Spleen (tissue), 11 donors: ENCODE measurements around the gene FOXL3. TPM values are rescaled to one million over a fixed set of nuclear protein-coding genes. Genes with fewer than 3 reads are reported as not detected.

ENCODE experiments used
- DNase-seq: peaks from one replicate; pipeline ENCODE4 v3.0.0-alpha.2; 2020
- H3K27ac ChIP-seq, 8 donors: fragments of 200-600 bp; sonication (generic) in 7 of 8; 1 replicate in 4 of 8; 2 replicates in 4 of 8; pipeline versions ENCODE4 v1.5.0 to v1.8.0; 2016 to 2021; ENCODE audit warnings: inconsistent platforms in 4 of 8, mild to moderate bottlenecking in 4 of 8, moderate library complexity in 1 of 8
- H3K27me3 ChIP-seq, 7 donors: fragments of 200-600 bp; sonication (generic) in 6 of 7; replicated peaks in 1 of 7; 1 replicate in 4 of 7; 2 replicates in 3 of 7; pipeline versions ENCODE4 v1.5.0 to v1.8.0; 2016 to 2021; ENCODE audit warnings: inconsistent platforms in 3 of 7, mild to moderate bottlenecking in 1 of 7
- H3K36me3 ChIP-seq, 6 donors: fragments of 200-600 bp; sonication (generic) in 5 of 6; 1 replicate in 4 of 6; 2 replicates in 2 of 6; pipeline versions ENCODE4 v1.5.0 to v1.8.0; 2016 to 2021; ENCODE audit warnings: inconsistent platforms in 2 of 6
- H3K4me1 ChIP-seq, 6 donors: fragments of 200-600 bp; sonication (generic) in 5 of 6; 1 replicate in 3 of 6; 2 replicates in 3 of 6; pipeline versions ENCODE4 v1.5.0 to v1.8.0; 2016 to 2021; ENCODE audit warnings: inconsistent platforms in 3 of 6
- H3K4me3 ChIP-seq, 8 donors: fragments of 200-600 bp; sonication (generic) in 7 of 8; 1 replicate in 4 of 8; 2 replicates in 4 of 8; pipeline versions ENCODE4 v1.5.0 to v1.8.0; 2016 to 2021; ENCODE audit warnings: inconsistent platforms in 4 of 8, mild to moderate bottlenecking in 4 of 8, moderate library complexity in 2 of 8
- H3K9me3 ChIP-seq, 8 donors: fragments of 200-600 bp; sonication (generic) in 7 of 8; 1 replicate in 4 of 8; 2 replicates in 4 of 8; pipeline versions ENCODE4 v1.5.0 to v1.8.0; 2016 to 2021; ENCODE audit warnings: inconsistent platforms in 4 of 8
- CTCF ChIP-seq, 11 experiments: fragments of 200-600 bp in 7 of 11; fragments of 450-650 bp in 4 of 11; sonication (generic) in 4 of 11; IDR thresholded peaks in 8 of 11; conservative IDR thresholded peaks in 3 of 11; 1 replicate in 7 of 11; 2 replicates in 4 of 11; pipeline versions ENCODE4 v1.4.0 to v1.8.0; 2016 to 2021; ENCODE audit warnings: antibody characterized with exemption in 11 of 11, inconsistent platforms in 4 of 11, mild to moderate bottlenecking in 1 of 11
- POLR2A ChIP-seq, 3 donors: fragments of 450-650 bp; IDR thresholded peaks; one replicate each; pipeline ENCODE4 v1.5.1; 2017; ENCODE audit warnings: antibody characterized with exemption in 3 of 3, mild to moderate bottlenecking in 1 of 3
- POLR2AphosphoS5 ChIP-seq, 3 donors: sonication (generic); formaldehyde crosslinking; IDR thresholded peaks; one replicate each; pipeline ENCODE4 v1.5.1; 2017; ENCODE audit warnings: antibody characterized with exemption in 3 of 3
- WGBS, 5 donors: extraction: QIAGEN DNeasy Blood & Tissue Kit in 3 of 5; methylation state at CpG; one replicate each; pipeline versions ENCODE4 v1.1.5 to v1.1.7; 2013 to 2018; 5-methylcytosine and 5-hydroxymethylcytosine counted together
- intact Hi-C: fragments of 100-400 bp; cut with DNase I; formaldehyde crosslinking; loops from one replicate; pipeline ENCODE4 v1.15.0; 2023; ENCODE audit warnings: low total_unique reads
- polyA plus RNA-seq, 3 donors: library from polyadenylated mRNA; stranded (reverse); fragments of 200-250 nt; gene quantifications; one replicate each; pipeline ENCODE4 v1.2.1, GENCODE V29; 2013
- total RNA-seq, 7 donors: library from RNA; depleted of rRNA in 3 of 7; stranded (reverse); fragments of >200 nt in 3 of 7; fragmentation: NEBNext Ultra II Directional in 4 of 7; extraction: Animal tissue kit (Norgen Biotek cat#: 25700) in 4 of 7; gene quantifications; one replicate each; pipeline versions ENCODE4 v1.1.0 to v1.2.1, GENCODE V29; 2016 to 2021
- donor health status: healthy with polysubstance abuse.
- donor health status: DM: no; HTN: no; CAD: no; lungs with moderate emphysema.
- donor health status: DM: no; HTN: no; CAD: no.
- donor health status: Bipolar disorder and iron deficiency.
- donor health status: healthy.
- donor health status: DM: no; HTN: no; CAD: no.
- donor health status: DM: yes; HTN: yes; CAD: no.

The FOXL3 gene
- total and polyA plus RNA-seq, 10 donors, result not detected

- TF ChIP-seq CTCF (IDR thresholded peaks at IDR 0.05 in 8 of 11, conservative IDR thresholded peaks at IDR 0.05 in 3 of 11) (no peak), POLR2A (IDR thresholded peaks at IDR 0.05) (no peak), POLR2AphosphoS5 (IDR thresholded peaks at IDR 0.05) (no peak)
- DNase-seq, result no peak
Observed at GRCh38 chr7:277228-277627, 12.7 kb upstream of the FOXL3 start.

GRCh38 chr7:278081-278480, 11.9 kb upstream of the FOXL3 start:
- 77 to 89% (median 83%) methylated on average over 5 of the region's 5 CpGs for WGBS, 5 donors
- Histone ChIP-seq H3K9me3 (peaks cover 3 to 49% (median 37%) of the 10 kb centered on the region in 8 donors), H3K27ac (no peak overlapping the region), H3K27me3 (peaks cover 0 to 30% (median 0%) of the 10 kb centered on the region in 7 donors), H3K4me1 (no peaks in the 10 kb centered on the region), H3K36me3 (no peaks in the 10 kb centered on the region), H3K4me3 (no peak overlapping the region)
- intact Hi-C loops, result no loop called here
- TF ChIP-seq POLR2AphosphoS5 (IDR thresholded peaks at IDR 0.05) (no peak), POLR2A (IDR thresholded peaks at IDR 0.05) (no peak), CTCF (IDR thresholded peaks at IDR 0.05 in 8 of 11, conservative IDR thresholded peaks at IDR 0.05 in 3 of 11) (no peak)
- DNase-seq, result peak; percentile 28

More at GRCh38 chr7:277228-277627, 12.7 kb upstream of the FOXL3 start:
- H3K27me3 ChIP-seq, result peaks cover 0 to 25% (median 0%) of the 10 kb centered on the region in 7 donors
- intact Hi-C loops, result no loop called here
- WGBS, 5 donors, result 78 to 89% (median 84%) methylated on average over 4 of the region's 4 CpGs
- H3K9me3 ChIP-seq, result peaks cover 3 to 58% (median 45%) of the 10 kb centered on the region in 8 donors
- no peak overlapping the region for H3K27ac ChIP-seq
- H3K4me3 ChIP-seq, result no peak overlapping the region
- H3K36me3 ChIP-seq, result no peaks in the 10 kb centered on the region
- no peaks in the 10 kb centered on the region for H3K4me1 ChIP-seq

GRCh38 chr7:279821-280220, 10.1 kb upstream of the FOXL3 start:
- H3K4me1 ChIP-seq, result no peaks in the 10 kb centered on the region
- intact Hi-C loops, result no loop called here
- H3K27ac ChIP-seq, result no peak overlapping the region
- no peaks in the 10 kb centered on the region for H3K36me3 ChIP-seq
- H3K9me3 ChIP-seq, result peaks cover 0 to 32% (median 22%) of the 10 kb centered on the region in 8 donors
- TF ChIP-seq POLR2A (IDR thresholded peaks at IDR 0.05), result no peak
- TF ChIP-seq POLR2AphosphoS5 (IDR thresholded peaks at IDR 0.05), result no peak
- TF ChIP-seq CTCF (IDR thresholded peaks at IDR 0.05 in 8 of 11, conservative IDR thresholded peaks at IDR 0.05 in 3 of 11), result no peak
- H3K27me3 ChIP-seq, result peaks cover 0 to 35% (median 0%) of the 10 kb centered on the region in 7 donors
- no peak overlapping the region for H3K4me3 ChIP-seq
- WGBS, 5 donors, result 74 to 88% (median 77%) methylated on average over 10 of the region's 10 CpGs
- peak; percentile 7 for DNase-seq

GRCh38 chr7:280461-280860, 9.5 kb upstream of the FOXL3 start:
- 79 to 87% (median 82%) methylated on average over 10 to 11 of the region's 11 CpGs for WGBS, 5 donors
- DNase-seq, result peak; percentile 31
- Histone ChIP-seq H3K4me3 (no peak overlapping the region), H3K27ac (no peak overlapping the region), H3K36me3 (no peaks in the 10 kb centered on the region), H3K4me1 (no peaks in the 10 kb centered on the region), H3K9me3 (peaks cover 0 to 26% (median 16%) of the 10 kb centered on the region in 8 donors), H3K27me3 (peaks cover 0 to 42% (median 0%) of the 10 kb centered on the region in 7 donors)
- intact Hi-C loops, result no loop called here
- TF ChIP-seq POLR2A (IDR thresholded peaks at IDR 0.05) (no peak), POLR2AphosphoS5 (IDR thresholded peaks at IDR 0.05) (no peak), CTCF (IDR thresholded peaks at IDR 0.05 in 8 of 11, conservative IDR thresholded peaks at IDR 0.05 in 3 of 11) (no peak)
